OCI-LY1 (cell line): ENCODE results near the gene NUP188.

Source experiments
- EZH2 ChIP-seq: fragments of 200-600 bp; sonication (generic), shearing (Covaris generic); IDR thresholded peaks from 2 replicates; pipeline ENCODE4 v1.8.0; 2017; ENCODE audit warnings: borderline replicate concordance, mixed run types, mild to moderate bottlenecking, antibody characterized with exemption, low read length, moderate library complexity, mixed read lengths
- TF ChIP-seq, protein P1 (sequence below): fragments of 200-600 bp; sonication (generic), shearing (Covaris generic); IDR thresholded peaks from 2 replicates; pipeline ENCODE4 v1.5.1; 2017; ENCODE audit warnings: mild to moderate bottlenecking, antibody characterized with exemption, low read length, moderate library complexity, mixed read lengths

- TF ChIP-seq EZH2: no peak
- TF ChIP-seq, protein P1, sequence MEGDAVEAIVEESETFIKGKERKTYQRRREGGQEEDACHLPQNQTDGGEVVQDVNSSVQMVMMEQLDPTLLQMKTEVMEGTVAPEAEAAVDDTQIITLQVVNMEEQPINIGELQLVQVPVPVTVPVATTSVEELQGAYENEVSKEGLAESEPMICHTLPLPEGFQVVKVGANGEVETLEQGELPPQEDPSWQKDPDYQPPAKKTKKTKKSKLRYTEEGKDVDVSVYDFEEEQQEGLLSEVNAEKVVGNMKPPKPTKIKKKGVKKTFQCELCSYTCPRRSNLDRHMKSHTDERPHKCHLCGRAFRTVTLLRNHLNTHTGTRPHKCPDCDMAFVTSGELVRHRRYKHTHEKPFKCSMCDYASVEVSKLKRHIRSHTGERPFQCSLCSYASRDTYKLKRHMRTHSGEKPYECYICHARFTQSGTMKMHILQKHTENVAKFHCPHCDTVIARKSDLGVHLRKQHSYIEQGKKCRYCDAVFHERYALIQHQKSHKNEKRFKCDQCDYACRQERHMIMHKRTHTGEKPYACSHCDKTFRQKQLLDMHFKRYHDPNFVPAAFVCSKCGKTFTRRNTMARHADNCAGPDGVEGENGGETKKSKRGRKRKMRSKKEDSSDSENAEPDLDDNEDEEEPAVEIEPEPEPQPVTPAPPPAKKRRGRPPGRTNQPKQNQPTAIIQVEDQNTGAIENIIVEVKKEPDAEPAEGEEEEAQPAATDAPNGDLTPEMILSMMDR: no peak
These were observed 67.1 kb downstream of the NUP188 start for GRCh38 chr9:129014608-129015007.
